Testis (tissue), 3 donors: ENCODE results near the gene CPNE6. TPM values are rescaled to one million over a fixed set of nuclear protein-coding genes. Genes with fewer than 3 reads are reported as not detected.

ENCODE experiments used
- DNase-seq: peaks from one replicate; pipeline ENCODE4 v3.0.0-alpha.2; 2019
- H3K27ac ChIP-seq, 2 donors: fragments of 200-600 bp; sonication (generic); one replicate each; pipeline ENCODE4 v1.5.1; 2019
- H3K27me3 ChIP-seq: fragments of 200-600 bp; sonication (generic); one replicate; pipeline ENCODE4 v1.5.1; 2019
- H3K36me3 ChIP-seq: fragments of 200-600 bp; sonication (generic); one replicate; pipeline ENCODE4 v1.5.1; 2017; ENCODE audit warnings: low read depth; ENCODE audit errors: missing control alignments
- H3K4me1 ChIP-seq: fragments of 200-600 bp; sonication (generic); one replicate; pipeline ENCODE4 v1.5.1; 2019
- H3K4me3 ChIP-seq, 2 donors: fragments of 200-600 bp; sonication (generic); one replicate each; pipeline ENCODE4 v1.5.1; 2017 to 2019
- H3K9me3 ChIP-seq: fragments of 200-600 bp; sonication (generic); one replicate; pipeline ENCODE4 v1.5.1; 2017
- POLR2A ChIP-seq: fragments of 450-650 bp; IDR thresholded peaks from one replicate; pipeline ENCODE4 v1.6.1; 2017; ENCODE audit warnings: antibody characterized with exemption, mild to moderate bottlenecking, moderate library complexity
- WGBS, 2 donors: methylation state at CpG; one replicate each; pipeline ENCODE4 v1.1.5; 2018; 5-methylcytosine and 5-hydroxymethylcytosine counted together
- intact Hi-C: fragments of 100-400 bp; cut with DNase I; formaldehyde crosslinking; loops from one replicate; pipeline ENCODE4 v1.15.1; 2023; ENCODE audit warnings: low total_unique reads
- polyA plus RNA-seq: library from polyadenylated mRNA; stranded (reverse); fragments of 350-450 nt; fragmentation: Illumina TruSeq; extraction: RNeasy Lipid Tissue Mini Kit (QIAGEN cat#74804); gene quantifications from one replicate; pipeline ENCODE4 v1.2.3, GENCODE V29; 2014; ENCODE audit warnings: low read depth, low replicate concordance; ENCODE audit not compliant: insufficient read depth
- total RNA-seq, 2 donors: library from RNA; depleted of rRNA; stranded (reverse); fragments of >200 nt; gene quantifications; one replicate each; pipeline ENCODE4 v1.2.3, GENCODE V29; 2016
- TF ChIP-seq, protein P1 (sequence below), 3 experiments: fragments of 450-650 bp in 2 of 3; fragments of 200-600 bp in 1 of 3; sonication (generic) in 1 of 3; IDR thresholded peaks; one replicate each; pipeline ENCODE4 v1.5.1; 2016 to 2019; ENCODE audit warnings: antibody characterized with exemption in 3 of 3, mild to moderate bottlenecking in 2 of 3, moderate library complexity in 1 of 3

The CPNE6 gene
- total and polyA plus RNA-seq, 3 donors from 2014 or later = 0.12 to 5.7 (median 0.71) TPM

- Histone ChIP-seq H3K27me3 (no peaks in the 10 kb centered on the region), H3K27ac (no peak overlapping the region), H3K4me3 (no peak overlapping the region), H3K4me1 (no peaks in the 10 kb centered on the region), H3K9me3 (no peaks in the 10 kb centered on the region), H3K36me3 (no peaks in the 10 kb centered on the region)
- WGBS, 2 donors = 66 to 87% methylated on average over 7 of the region's 7 CpGs
- no peak for TF ChIP-seq POLR2A
- TF ChIP-seq, protein P1, sequence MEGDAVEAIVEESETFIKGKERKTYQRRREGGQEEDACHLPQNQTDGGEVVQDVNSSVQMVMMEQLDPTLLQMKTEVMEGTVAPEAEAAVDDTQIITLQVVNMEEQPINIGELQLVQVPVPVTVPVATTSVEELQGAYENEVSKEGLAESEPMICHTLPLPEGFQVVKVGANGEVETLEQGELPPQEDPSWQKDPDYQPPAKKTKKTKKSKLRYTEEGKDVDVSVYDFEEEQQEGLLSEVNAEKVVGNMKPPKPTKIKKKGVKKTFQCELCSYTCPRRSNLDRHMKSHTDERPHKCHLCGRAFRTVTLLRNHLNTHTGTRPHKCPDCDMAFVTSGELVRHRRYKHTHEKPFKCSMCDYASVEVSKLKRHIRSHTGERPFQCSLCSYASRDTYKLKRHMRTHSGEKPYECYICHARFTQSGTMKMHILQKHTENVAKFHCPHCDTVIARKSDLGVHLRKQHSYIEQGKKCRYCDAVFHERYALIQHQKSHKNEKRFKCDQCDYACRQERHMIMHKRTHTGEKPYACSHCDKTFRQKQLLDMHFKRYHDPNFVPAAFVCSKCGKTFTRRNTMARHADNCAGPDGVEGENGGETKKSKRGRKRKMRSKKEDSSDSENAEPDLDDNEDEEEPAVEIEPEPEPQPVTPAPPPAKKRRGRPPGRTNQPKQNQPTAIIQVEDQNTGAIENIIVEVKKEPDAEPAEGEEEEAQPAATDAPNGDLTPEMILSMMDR (IDR thresholded peaks at IDR 0.05) = no peak
- no peak for DNase-seq
- intact Hi-C loops = no loop called here
Observed at GRCh38 chr14:24064091-24064795, 7.1 kb upstream of the CPNE6 start.

DNA sequence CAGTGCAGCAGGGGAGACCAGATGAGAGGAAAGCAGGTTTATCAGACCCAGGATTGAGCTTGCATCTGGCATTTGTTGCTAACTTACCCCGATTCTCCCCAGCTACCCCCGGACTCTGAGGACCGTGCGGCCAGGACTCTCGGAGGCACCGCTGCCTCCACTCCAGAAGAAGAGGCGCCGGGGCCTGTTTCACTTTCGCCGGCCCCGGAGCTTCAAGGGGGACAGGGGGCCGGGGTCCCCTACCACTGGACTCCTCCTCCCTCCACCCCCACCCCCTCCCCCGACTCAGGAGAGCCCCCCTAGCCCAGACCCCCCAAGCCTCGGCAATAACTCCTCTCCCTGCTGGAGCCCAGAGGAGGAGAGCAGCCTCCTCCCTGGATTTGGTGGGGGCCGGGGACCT, 6.5 kb upstream of the CPNE6 start:
- Histone ChIP-seq H3K9me3 (no peaks in the 10 kb centered on the region), H3K4me3 (no peak overlapping the region), H3K27ac (no peak overlapping the region), H3K27me3 (no peaks in the 10 kb centered on the region), H3K4me1 (no peaks in the 10 kb centered on the region), H3K36me3 (no peaks in the 10 kb centered on the region)
- DNase-seq = no peak
- TF ChIP-seq, protein P1 (IDR thresholded peaks at IDR 0.05) = no peak
- TF ChIP-seq POLR2A = no peak
- 88 to 92% methylated on average over 12 to 15 of the region's 15 CpGs for WGBS, 2 donors
- intact Hi-C loops = no loop called here

- Histone ChIP-seq H3K4me1 (no peaks in the 10 kb centered on the region), H3K36me3 (no peaks in the 10 kb centered on the region), H3K27ac (no peak overlapping the region), H3K9me3 (no peaks in the 10 kb centered on the region), H3K4me3 (no peak overlapping the region), H3K27me3 (no peaks in the 10 kb centered on the region)
- no peak for DNase-seq
- TF ChIP-seq, protein P1 (IDR thresholded peaks at IDR 0.05) = no peak
- no peak for TF ChIP-seq POLR2A
- WGBS, 2 donors = 74 to 94% methylated on average over 4 to 8 of the region's 8 CpGs
- intact Hi-C loops = no loop called here
Observed at GRCh38 chr14:24065408-24065807, 6.0 kb upstream of the CPNE6 start.

DNA sequence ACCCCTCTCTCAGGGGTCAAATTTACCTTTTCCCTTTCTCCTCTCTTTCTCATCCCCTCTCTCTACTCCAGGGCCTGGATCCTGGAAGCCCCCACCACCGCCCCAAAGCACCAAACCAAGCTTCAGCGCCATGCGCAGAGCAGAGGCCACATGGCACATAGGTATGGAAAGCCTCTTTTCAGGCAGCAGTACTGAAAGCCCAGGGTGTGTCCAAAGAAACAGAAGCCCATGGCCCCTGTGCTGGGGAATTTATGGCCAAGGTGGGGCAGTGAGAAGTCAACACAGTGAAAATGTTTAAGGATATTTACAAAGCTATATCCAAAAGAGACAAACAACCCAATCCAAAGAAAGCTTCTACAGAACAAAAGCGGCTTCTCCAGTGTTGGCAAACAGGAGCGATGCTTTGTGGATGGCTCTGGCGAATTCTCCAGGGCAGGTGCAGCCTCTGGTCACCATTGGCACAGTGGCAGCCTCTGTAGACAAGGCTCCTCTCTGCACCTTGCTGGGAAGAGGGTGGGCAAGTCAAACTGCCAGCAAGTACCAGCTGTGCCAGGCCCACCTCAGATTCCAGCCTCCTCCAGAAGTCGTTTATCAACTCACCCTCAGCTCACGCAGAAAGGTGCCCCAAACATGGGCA, 4.7 kb upstream of the CPNE6 start:
- Histone ChIP-seq H3K4me3 (no peak overlapping the region), H3K4me1 (no peaks in the 10 kb centered on the region), H3K9me3 (no peaks in the 10 kb centered on the region), H3K36me3 (no peaks in the 10 kb centered on the region), H3K27ac (no peak overlapping the region), H3K27me3 (no peaks in the 10 kb centered on the region)
- TF ChIP-seq, protein P1 (IDR thresholded peaks at IDR 0.05) = no peak
- intact Hi-C loops = no loop called here
- WGBS, 2 donors = 92 to 95% methylated on average over 8 of the region's 8 CpGs
- DNase-seq = no peak
